ENCODE results near the gene MTHFD1L.

The MTHFD1L gene

DNA sequence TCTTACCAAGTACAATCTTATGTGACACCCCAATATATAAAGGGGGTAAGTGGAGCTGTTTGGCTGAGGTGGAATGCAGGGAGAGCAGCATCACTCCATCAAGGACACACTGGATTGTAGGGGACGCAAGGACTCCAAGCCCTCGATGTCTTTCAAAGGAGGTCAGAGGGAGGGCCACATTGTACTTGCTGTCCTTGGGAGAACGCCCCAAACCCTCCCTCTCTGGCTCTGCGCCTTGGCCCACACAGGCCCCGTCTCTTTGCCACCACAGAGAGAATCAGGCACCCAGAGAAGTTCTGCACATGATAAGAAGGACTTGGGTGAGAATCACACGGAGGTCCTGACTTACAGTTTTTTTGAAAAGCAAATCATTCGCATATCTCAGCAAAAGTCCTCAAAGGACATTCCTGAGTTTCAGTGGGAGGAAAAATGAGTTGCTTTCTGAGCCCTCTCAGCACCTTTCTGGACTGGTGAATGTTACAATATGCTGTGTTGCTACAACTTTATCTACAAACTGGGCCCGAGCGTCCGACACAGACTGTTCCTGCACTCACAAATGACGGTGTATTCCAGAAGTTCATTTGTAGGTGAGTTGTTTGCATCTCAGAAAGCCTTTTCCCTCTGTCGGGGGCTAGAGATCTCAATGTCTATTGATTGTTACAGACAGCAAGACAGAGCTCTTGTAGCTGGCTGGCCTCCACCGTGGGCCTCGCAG lies 281.8 kb downstream of the MTHFD1L start:
- no peak for TF ChIP-seq TAF1 (IDR thresholded peaks at IDR 0.05; ENCODE audit: borderline replicate concordance, insufficient read depth, low read length)
- no peak for TF ChIP-seq POLR2AphosphoS5 (IDR thresholded peaks at IDR 0.05; ENCODE audit: low read depth, low read length)
- no peak for TF ChIP-seq SIN3A (IDR thresholded peaks at IDR 0.05; ENCODE audit: borderline replicate concordance, insufficient read depth, low read length)
- TF ChIP-seq FOXP2 (optimal IDR thresholded peaks at IDR 0.05; ENCODE audit: borderline replicate concordance, extremely low read depth, extremely low read length, insufficient read depth) = no peak
- no peak for TF ChIP-seq REST (IDR thresholded peaks at IDR 0.05; ENCODE audit: insufficient read depth in 1 of 2, low read depth in 2 of 2, low read length in 2 of 2)

DNA sequence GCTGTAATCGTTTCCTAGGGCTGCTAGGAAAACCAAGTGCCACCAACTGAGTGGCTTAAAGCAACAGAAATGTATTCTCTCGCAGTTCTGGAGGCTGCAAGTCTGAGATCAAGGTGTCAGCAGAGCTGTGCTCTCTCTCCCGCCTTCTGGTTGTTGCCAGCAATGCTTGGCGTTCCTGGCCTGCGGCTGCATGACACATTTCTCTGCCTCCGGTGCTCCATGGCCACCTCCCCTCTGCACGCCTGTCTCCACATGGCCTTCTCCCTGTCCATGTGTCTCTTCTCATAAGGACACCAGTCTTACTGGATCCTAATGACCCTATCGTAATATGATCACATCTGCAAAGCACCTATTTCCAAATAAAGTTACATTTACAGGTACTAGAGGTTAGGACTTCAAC lies 282.6 kb downstream of the MTHFD1L start:
- TF ChIP-seq SIN3A (IDR thresholded peaks at IDR 0.05; ENCODE audit: borderline replicate concordance, insufficient read depth, low read length) (no peak), TAF1 (IDR thresholded peaks at IDR 0.05; ENCODE audit: borderline replicate concordance, insufficient read depth, low read length) (no peak), POLR2AphosphoS5 (IDR thresholded peaks at IDR 0.05; ENCODE audit: low read depth, low read length) (no peak), REST (IDR thresholded peaks at IDR 0.05; ENCODE audit: insufficient read depth in 1 of 2, low read depth in 2 of 2, low read length in 2 of 2) (no peak), FOXP2 (optimal IDR thresholded peaks at IDR 0.05; ENCODE audit: borderline replicate concordance, extremely low read depth, extremely low read length, insufficient read depth) (no peak)

GRCh38 chr6:151149793-151150192 lies 284.3 kb downstream of the MTHFD1L start:
- TF ChIP-seq SIN3A (IDR thresholded peaks at IDR 0.05; ENCODE audit: borderline replicate concordance, insufficient read depth, low read length) (no peak), TAF1 (IDR thresholded peaks at IDR 0.05; ENCODE audit: borderline replicate concordance, insufficient read depth, low read length) (no peak), POLR2AphosphoS5 (IDR thresholded peaks at IDR 0.05; ENCODE audit: low read depth, low read length) (no peak), FOXP2 (optimal IDR thresholded peaks at IDR 0.05; ENCODE audit: borderline replicate concordance, extremely low read depth, extremely low read length, insufficient read depth) (no peak), REST (IDR thresholded peaks at IDR 0.05; ENCODE audit: insufficient read depth in 1 of 2, low read depth in 2 of 2, low read length in 2 of 2) (no peak)
